ENCODE measurements around the gene HOOK2.

Gene HOOK2

DNA sequence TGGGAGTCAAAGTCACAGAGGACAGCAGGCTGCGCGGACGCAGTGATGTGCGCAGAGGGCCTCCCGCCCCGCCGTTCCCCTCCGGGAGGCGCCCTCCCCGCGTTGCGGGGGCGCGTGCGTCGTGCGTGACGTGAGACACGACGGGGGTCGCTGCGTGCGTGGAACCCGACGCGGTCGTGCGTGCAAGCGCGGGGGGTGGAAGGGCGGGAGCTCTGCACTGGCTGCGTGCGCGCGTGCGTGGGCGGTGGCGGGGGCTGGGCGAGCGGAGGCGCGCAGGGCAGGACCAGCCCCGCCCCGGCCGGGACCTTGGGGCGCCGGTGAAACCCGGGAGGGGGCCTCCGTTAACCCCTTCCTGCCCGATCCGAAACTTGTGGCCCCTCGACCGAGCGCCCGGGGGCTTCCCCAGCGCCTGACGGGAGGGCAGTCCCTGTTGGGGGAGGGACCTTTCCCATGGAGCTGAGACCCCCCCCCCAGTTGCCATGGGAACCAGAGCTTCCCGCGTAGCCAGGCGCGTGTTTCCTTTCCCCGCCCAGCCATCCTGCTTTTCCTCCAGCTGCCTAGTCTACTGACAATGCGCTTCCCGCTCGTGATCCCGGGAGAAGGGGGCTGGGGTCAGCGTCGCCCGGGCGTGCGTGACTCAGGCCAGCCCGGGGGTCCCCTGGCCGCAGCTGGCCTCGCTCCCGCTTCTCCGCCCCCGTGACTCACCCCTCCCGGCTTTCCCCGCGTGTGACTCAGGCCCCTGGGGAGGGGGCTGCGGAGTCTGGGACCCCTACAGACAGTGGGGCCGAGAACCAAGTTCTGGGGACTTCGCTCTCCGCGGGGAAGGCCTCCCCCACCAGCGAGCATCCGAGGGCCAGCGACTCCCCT is 7.3 kb upstream of the HOOK2 start:
- peak; percentile 90 for DNase-seq

DNA sequence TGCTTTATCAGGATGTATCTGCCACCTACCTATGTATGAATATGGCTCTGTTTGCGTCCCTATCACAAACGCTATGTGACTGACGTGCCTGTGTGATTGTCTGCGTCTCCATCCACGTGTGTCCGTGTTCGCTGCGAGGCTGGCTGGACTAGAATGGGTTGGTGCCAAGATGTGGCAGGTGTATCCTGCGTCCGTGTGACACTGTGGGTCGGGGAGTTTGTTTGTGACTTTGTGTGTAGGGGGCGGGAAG is 6.7 kb upstream of the HOOK2 start:
- no peak for DNase-seq

DNA sequence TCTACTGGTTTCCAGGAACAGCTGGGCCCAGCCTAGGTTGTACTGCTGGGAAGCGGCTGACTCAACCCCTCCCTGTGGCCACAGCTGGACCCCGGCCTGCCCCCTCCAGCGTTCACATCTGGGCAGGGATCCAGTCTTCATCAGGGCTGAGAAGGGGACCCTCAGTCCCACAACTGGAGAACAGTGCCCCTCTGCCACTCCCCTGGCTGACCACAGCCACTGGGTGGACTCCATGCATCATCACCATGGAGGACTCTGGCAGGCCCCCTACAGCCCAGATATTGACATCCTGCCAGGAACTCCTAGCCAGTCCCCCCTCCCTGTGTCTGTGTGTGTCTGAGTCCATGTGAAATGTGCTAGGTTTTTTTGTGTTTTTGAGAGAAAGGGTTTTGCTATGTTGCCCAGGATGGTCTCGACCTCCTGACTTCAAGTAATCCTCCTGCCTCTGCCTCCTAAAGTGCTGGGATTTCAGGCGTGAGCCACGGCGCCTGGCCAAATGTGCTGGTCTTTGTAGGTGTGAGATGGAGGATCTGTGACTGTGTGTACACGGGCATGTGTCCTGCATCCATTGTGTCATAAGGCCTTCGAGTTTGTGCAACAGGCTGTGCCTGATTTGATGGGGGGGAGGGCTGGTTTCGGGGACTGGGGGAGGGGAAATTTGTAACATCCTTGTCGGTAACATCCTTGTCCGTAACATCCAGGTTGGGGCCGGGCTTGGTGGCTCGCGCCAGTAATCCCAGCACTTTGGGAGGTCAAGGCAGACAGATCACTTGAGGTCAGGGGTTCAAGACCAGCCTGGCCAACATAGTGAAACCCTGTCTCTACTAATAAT is 4.0 kb upstream of the HOOK2 start:
- DNase-seq, result no peak

DNA sequence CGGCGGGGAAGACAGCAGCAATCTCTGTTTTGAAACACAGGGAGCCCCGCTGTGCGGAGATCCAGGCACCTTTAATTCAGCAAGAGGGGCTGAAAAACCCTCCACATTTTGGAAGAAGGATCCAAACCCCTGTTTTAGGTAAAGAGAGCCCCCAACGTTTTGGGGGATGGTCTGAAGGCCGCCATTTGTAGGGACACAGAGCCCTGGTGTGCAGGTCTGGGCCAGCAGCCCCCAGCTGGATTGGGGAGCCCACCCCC is 3.5 kb upstream of the HOOK2 start:
- DNase-seq, result no peak

DNA sequence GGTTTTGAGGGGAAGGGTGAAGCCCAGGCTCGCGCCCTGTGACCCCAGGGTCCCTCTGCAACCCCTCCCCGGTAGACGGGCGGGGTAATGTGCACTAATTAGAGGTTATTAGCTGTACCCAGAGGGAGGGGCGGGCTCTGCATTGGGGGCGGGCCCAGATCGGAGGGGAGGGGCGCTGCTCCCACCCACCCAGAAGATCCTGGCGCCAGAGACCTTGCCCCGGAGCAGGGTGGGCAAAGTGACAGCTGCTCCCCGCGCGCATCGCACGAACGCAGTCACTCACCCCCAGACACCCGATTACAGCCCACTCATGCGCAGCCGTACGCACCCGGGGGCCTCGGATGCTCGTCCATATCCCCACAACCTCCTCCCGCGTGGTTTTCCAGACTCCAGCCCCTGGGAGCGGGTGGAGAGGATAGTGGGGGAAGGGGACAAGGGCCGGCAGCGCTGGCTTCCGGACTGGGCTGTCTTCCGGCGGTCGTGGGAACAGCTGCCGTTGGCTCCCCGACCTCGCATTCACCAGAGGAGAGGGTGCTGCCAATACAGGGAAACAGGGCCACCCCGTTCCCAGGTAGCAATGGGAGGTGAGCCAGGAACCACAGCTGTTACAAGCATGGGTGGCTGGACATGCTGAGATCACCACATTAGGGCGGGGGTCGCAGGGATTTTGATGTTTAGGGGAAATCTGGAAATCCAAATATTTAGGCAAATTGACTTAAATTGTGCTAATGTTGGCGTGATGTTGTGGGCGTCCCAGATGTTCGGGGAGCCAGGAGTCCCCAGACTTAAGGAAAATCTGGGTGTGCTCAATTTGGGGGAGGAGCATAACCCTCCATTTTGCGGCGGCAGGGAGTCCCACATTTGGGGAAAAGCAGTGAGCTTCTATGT is 2.9 kb upstream of the HOOK2 start:
- DNase-seq, result peak; percentile 25

DNA sequence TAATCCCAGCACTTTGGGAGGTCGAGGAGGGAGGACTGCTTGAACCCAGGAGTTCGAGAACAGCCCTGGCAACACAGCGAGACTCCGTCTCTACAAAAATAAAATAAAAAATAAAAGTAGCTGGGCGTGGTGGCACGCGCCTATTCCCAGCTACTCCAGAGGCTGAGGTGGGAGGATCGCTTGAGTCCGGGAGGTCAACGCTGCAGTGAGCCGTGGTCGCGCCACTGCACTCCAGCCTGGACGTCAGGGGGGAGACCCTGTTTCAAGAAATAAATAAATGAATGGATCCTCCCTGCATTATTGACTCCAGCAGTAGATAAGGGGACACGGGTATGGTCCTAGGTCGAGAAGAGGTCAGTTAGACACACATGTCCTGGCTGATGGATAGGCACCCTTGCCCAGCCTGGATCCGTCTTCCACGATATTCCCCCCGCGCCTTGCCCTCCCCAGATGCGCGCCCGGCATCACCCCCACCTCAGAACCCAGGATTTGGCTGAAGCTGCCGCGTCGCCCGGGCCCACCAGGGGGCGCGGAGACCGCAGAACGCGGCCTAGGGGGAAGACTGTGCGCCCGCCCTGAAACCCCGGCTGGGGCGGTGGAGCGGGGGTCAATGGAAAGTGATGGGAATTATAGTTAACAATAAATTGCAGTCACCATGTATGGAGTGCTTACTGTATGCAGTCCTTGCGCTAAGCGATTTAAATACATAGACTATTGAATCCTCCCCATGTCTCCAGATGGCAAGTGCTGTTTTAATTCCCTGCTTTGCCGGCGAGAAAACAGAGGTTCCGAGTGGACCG is 2.1 kb upstream of the HOOK2 start:
- peak; percentile 71 for DNase-seq

DNA sequence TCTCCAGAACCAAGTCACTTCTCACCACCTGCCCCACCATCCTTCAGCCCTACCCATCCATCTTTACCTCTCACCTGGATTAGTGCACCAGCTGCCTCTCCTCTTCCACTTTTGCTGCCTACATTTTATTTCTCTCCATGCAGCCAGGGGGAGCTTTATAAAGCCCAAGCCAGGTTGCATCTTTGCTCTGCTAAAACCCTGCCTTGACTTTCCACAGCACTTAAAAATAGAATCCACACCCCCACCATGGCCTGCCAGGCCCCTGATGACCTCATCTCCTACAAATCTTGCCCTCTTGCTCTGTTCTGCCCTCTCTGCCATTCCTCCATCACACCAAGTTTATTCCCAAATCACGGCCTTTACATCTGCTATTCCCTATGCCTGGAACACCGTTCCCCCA is 1.8 kb downstream of the HOOK2 start:
- no peak for DNase-seq

DNA sequence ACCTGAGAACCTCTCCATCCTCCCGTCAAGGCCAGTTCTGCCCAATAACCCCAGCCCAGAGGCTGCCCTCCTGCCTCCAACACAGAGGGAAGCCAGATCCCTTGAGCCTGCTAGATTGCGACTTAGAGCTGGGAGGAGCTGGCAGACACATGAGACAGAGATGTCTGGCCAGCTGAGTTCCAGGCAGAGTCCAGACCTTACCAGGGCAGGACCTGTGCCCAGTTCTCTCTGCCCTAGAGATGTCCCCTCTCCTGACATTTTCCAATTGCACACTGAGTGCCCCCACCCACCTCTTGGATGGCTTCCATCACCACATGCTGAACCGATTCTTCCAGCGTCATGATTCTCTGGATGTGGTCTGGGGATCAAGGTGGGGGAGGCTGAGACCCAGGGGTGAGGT is 3.0 kb downstream of the HOOK2 start:
- DNase-seq, result no peak

DNA sequence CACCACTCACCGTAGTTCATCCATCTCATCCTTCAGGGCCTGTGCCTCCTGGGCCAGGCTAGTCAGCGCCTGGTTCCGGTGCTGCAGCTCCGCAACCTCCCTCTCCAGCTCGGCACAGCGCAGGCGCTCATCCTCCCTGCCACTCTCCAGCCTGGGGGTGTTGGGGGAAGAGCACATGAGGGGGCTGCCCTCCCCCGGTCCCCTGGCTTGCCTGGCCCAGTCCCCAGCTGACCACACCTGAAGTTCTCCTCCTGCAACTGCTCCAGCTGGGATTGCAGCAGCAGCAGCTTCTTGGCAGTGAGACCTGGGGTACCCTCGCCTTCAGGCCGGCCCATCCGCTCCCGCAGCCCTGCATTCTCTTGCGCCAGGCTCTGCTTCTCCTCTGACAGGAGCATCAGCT is 4.4 kb downstream of the HOOK2 start:
- no peak for DNase-seq

DNA sequence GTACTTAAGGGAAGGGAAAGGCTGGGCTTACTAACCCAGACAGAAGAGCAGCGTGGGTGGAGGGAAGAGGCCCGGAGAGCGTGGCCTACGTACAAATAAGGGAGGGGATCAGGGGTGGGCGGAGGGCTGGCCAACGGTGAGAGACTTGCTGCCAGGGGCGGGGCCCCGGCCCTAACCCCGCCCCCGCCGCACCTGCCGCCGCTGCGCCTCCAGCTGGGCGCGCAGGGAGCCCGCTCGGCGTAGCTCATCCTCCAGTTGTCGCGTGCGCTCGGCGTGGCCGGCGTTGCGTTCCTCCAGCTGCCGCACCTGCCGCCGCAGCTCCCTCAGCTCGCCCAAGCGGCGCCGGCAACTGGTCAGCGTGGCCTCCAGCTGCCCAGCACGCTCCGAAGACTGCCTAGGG is 5.7 kb downstream of the HOOK2 start:
- DNase-seq, result peak; percentile 56

DNA sequence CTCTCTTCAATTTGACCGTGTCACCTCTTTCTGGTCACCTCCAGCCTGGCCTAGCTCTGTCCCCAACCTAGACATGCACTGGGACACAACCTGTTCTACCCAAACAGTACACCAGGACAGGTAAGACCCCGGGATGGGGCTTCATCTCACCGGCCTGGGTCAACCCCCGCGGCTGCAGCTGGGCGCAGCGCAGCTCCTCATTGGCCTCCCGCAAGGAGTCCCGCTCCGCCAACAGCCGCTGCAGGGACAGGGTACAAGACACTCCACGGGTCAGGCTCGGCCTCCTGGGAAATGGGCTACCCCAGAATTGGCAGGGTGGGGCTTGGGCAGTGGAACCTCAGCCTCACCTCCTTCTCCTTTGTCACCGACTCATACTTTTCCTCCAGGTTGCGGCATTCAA is 7.7 kb downstream of the HOOK2 start:
- no peak for DNase-seq

DNA sequence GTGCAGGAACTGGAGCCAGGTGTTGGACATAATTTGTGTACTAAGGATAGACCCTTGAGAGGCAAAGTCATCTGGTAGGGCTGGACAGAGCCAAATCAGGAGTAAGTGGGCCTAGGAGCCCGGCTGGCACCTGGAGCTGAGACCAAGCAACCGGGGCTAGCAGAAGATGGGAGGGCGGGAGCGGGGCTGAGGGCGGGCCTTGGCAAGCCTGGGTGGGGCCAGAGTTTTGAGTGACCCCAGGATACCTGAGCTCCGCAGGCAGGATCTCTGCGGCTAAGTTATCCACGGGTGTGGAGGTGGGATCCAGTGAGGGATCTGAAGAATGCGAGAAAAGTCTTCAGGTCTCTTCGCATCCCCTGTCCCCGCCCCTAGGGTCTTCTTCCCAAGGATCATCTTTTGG is 8.2 kb downstream of the HOOK2 start:
- no peak for DNase-seq

DNA sequence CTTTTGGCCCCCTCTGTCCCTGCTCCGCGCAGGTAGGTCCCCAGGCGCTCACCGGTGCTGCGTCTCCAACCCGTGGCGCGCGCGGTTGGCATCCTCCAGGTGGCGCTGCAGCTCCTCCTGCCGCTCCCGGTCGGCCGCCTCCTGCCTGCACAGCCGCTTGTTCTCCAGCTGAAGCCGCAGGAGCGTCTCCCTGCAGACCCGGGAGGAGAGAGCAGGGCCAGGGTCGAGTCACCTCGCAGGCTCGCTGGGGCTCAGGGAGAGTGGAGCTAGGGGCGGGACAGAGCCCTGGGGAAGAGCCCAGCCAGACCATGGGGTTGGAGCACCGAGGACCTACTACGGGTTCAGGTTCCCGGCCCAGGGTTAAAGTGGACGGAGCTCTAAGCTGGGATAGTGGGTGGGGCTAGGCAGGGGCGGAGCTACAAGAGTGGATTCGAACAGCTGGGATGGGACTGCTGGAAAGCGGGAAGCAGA is 9.3 kb downstream of the HOOK2 start:
- DNase-seq, result no peak

DNA sequence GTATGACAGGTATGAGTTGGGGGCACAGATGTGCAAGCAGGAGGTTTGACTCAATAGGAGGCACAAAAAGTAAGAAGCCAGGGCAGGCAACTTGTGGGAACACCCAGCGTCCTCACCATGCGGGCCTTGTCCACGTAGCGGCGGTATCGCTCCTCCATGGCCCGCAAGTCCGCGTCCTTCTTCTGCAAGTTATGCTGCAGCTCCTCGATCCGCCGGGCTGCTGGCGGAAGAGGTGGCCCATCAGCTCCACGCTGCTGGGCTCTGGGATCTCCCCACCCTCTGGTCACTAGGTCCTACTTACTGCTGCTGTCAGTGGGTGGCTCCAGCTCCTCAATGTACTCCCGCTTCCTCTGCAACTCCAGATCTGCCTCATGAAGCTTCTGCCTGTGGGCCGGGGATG is 10.7 kb downstream of the HOOK2 start:
- DNase-seq, result no peak

DNA sequence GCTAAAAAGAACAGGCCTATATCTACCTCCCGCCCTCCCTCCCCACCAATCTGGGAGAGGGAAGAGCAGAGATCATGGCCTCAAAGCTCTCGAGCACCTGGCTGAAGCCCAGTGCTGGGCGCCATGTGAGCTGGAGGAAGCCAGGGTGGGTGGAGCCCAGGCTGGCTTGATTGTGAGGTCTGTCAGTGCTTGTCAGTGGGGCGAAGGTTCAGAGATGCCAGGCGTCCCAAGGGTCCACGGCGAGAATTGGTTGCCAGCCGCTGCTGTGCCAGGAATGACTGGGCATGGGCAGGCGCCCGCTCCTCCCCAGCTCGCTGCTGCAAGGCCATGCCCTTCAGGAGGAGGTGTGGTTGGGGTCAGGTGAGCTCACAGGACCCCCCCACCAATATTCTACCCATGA is 12.3 kb downstream of the HOOK2 start:
- no peak for DNase-seq

DNA sequence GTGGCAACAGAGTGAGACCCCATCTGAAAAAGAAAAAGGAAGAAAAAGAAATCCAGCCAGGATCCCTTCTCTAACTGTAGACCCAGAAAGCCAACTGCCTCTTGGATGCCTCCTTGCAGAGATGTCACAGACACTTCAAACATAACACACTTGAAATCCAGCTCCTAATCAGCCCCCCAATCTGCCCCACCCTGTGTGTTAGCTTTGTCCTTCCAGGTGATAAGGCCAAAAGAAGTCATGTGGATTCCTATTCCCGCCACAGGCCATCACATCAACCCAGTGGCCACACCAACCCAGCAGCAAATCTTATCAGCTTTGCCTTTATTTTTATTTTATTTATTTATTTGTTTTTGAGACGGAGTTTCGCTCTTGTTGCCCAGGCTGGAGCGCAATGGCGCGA is 15.7 kb downstream of the HOOK2 start:
- no peak for DNase-seq

DNA sequence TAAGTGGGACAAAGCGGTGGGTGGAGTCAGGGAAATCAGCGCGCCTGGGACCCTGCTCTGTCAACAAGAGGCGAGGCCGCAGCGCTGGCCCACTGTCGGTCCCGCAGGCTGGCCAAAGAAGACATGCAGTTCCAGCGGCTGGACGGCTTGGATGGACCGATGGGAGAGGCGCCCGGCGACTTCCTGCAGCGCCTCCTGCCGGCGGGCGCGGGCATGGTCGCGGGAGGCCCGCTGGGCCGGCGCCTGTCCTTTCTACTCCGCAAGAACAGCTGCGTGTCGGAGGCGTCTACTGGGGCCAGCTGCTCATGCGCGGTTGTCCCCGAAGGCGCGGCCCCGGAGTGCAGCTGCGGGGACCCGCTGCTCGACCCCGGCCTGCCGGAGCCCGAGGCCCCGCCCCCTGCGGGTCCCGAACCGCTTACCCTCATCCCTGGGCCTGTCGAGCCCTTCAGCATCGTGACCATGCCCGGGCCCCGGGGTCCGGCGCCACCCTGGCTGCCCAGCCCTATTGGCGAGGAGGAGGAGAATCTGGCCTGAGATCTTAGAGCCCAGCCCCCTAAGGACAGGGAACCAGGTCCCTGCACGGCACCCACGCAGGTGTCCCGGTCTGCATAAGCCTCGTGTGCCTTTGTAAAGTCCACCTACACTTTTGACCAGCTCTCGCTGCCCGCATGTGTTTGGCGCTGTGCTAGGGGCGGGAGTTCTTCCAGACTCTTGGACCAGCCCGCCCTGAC is 17.6 kb downstream of the HOOK2 start:
- peak; percentile 43 for DNase-seq

DNA sequence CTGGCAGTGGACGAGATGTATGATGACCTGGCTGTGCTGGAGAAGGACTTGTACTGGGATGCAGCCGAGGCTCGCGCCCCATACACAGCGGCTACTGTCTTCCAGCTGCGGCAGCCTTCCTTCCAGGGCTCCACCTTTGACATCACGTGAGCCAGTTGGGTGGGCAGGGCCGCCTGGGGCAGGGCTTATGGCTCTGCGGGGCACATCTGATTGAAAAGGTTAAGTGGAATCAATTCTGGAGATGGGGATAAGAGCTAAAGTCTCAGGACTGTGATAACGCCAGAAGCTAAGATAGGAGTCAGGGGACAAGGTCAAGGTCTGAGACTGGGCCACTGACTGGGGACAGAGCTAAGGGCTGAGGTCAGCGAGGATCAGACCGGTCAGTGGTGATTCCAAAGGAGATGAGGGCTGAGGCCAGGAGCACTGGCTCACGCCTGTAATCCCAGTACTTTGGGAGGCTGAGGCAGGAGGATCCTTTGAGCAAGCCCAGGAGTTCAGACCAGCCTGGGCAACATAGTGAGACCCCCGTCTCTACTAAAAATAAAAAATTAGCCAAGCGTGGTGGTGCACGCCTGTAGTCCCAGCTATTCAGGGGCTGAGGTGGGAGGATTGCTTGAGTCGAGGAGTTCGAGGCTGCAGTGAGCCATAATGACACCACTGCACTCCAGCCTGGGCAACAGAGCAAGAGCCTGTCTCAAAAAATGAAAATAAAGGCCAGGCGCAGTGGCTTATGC is 19.0 kb downstream of the HOOK2 start:
- DNase-seq, result no peak

DNA sequence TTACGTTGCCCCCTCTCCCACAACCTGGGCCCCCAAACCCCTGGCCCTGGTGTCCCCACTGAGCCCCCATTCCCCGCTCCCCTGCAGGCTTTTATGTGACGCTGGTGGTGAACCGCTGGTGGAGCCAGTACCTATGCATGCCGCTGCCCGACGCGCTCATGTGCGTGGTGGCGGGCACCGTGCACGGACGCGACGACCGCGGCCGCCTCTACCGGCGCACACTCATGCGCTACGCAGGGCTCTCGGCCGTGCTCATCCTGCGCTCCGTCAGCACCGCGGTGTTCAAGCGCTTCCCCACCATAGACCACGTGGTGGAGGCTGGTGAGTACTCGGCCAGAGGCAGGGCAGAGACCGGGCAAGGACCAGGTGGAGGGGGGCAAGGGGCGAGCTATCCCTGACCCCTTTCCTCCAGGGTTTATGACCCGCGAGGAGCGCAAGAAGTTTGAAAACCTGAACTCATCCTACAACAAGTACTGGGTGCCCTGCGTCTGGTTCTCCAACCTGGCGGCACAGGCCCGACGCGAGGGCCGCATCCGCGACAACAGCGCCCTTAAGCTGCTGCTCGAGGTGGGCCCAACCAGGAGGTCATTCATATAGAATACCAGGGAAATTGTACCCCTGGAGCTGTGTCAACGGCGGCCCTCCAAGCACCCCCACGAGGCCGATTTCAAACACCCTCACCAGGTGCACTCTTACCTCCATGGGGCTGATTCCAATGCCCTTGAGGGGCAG is 20.7 kb downstream of the HOOK2 start:
- no peak for DNase-seq

DNA sequence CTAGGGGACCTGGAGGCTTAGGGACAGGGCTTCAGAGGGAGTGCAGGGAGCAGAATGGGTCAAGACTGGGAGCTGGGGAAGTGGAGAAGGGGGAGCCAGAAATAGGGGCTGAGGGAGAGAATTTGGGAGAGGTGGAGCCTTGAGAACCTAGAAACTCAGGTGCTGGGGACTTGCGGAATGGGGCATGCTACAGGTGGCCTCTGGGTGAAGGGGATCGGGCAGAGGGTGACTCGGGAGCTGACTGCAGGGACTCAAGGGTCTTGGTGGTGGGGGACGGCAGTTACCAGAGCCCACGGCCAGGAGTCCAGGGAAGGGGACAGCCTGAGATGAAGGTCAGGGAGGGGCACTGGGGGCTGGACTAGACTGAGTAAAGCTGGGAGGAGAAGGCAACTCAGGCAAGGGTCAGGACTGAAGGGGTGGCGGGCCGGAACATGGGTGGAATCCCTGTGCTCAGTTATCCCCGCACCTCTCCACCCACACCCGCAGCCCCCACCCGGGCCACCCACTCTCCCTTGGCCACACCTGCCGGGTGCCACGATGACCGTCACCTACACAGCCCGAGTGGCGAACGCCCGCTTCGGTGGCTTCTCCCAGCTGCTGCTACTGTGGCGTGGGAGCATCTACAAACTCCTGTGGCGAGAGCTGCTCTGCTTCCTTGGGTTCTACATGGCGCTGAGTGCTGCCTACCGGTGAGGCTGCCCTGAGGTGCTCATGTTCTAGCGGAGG is 23.1 kb downstream of the HOOK2 start:
- no peak for DNase-seq

Measured in activated effector memory CD4-positive, alpha-beta T cell treated with Interleukin-2 at 50 U/mL for 16 hours (primary cell).